Motor neuron (in vitro differentiated cells): ENCODE results near the gene PTPN5. TPM values are rescaled to one million over a fixed set of nuclear protein-coding genes. Genes with fewer than 3 reads are reported as not detected.

Experiments
- ATAC-seq, 8 experiments: fragments of 200-7000 bp; cut with Tn5 transposase; replicated peaks in 6 of 8; 2 replicates each; pipeline ENCODE4 v1.8.0; 2021; ENCODE audit warnings: mild to moderate bottlenecking in 8 of 8, moderate library complexity in 8 of 8
- H3K27ac ChIP-seq, 2 donors: fragments of 250-450 bp; sonication (Bioruptor Pico); 2 replicates each; pipeline ENCODE4 v1.9.0; 2021; ENCODE audit warnings: antibody characterized with exemption in 2 of 2, mild to moderate bottlenecking in 2 of 2, moderate library complexity in 1 of 2
- H3K4me1 ChIP-seq, 2 donors: fragments of 250-450 bp; sonication (Bioruptor Pico); replicated peaks in 1 of 2; 2 replicates each; pipeline ENCODE4 v1.6.1; 2021; ENCODE audit warnings: antibody characterized with exemption in 2 of 2, mild to moderate bottlenecking in 2 of 2, moderate library complexity in 1 of 2
- H3K4me3 ChIP-seq, 5 donors: fragments of 250-450 bp; sonication (Bioruptor Pico); 2 replicates each; pipeline ENCODE4 v1.9.0; 2021; ENCODE audit warnings: antibody characterized with exemption in 5 of 5, mild to moderate bottlenecking in 5 of 5, moderate library complexity in 4 of 5
- WGBS, 10 experiments: fragments of 450-650 bp; shearing (Covaris generic); methylation state at CpG; one replicate each; pipeline ENCODE4 v1.0.0; 2022; 5-methylcytosine and 5-hydroxymethylcytosine counted together
- in situ Hi-C, 9 experiments: fragments of 400-800 bp; cut with MboI; loops; one replicate each; pipeline ENCODE4 v1.15.0; 2021; ENCODE audit warnings: low sequenced_read_pairs in 9 of 9, low pct_unique_long_range_greater_than_20kb in 2 of 9; ENCODE audit not compliant: unreplicated experiment in 9 of 9
- total RNA-seq, 8 experiments: library from RNA; unstranded; fragments of 300-600 nt; gene quantifications; 2 replicates each; pipeline versions ENCODE4 v1.2.3 to v1.2.4, GENCODE V29; 2022

The PTPN5 gene
- total RNA-seq, 8 experiments from 2014 or later = 0.15 to 22.2 (median 6.1) TPM

DNA sequence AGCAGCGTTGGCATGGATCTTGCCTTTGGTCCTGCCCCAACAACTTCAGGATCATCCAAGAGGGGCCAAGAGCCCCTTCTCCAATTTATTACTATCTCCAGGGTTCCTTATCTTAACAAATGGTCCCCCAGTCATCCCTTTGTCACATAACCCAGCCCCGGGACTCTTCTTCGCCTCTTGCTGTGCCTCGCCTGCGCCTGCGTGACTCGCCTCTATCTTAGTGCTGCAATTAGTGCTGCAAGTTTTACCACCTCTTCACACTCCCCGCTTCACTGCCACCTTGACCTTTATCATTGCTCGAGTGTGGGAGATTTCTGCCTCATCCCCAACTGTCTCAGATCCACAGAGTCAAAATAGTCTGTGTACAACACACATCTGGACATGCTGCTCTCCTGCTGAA is 61.6 kb downstream of the PTPN5 start:
- no peak overlapping the region for H3K27ac ChIP-seq
- no peak for ATAC-seq
- H3K4me1 ChIP-seq = no peaks in the 10 kb centered on the region
- H3K4me3 ChIP-seq = no peak overlapping the region
- in situ Hi-C loops = loop anchor here in 2 of 9 experiments (25.0 kb wide), 1 partner anchor 193 kb away; the partner anchor contains the start of gene TSG101 (in 2 of the 2)
- WGBS, 10 experiments = 80 to 100% (median 91%) methylated on average over 1 to 9 of the region's 9 CpGs; no CpG with 5 or more reads in 4 of the 10 experiments

- Histone ChIP-seq H3K4me3 (no peak overlapping the region), H3K27ac (no peak overlapping the region), H3K4me1 (no peaks in the 10 kb centered on the region)
- ATAC-seq = no peak
- 79 to 86% methylated on average over 2 to 4 of the region's 16 CpGs; no CpG with 5 or more reads in 8 of the 10 experiments for WGBS, 10 experiments
- in situ Hi-C loops = loop anchor here in 2 of 9 experiments (25.0 kb wide), 1 partner anchor 192 kb away; the partner anchor contains the start of gene TSG101 (in 2 of the 2)
Observed at GRCh38 chr11:18729426-18729825, 62.2 kb downstream of the PTPN5 start.

DNA sequence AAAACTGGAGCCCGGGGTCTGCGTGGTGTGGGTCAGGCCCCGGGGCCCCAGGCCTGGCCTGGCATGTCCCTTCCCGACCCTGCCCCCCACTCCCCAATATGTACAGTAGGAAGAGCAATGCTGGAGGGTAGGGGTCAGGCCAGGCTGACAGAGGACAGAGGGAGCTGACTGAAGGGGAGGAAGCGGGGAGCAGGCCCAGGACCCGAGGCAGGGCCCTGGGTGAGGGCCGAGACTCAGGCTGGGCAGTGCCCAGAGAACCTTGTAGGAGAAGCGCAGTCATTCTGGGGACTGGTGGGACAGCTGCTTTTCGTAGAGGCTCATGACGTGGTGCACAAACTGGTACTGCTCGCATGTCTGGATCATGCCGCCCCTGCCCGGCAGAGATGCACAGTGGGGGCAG is 62.9 kb downstream of the PTPN5 start:
- H3K27ac ChIP-seq = no peak overlapping the region
- H3K4me1 ChIP-seq = no peaks in the 10 kb centered on the region
- ATAC-seq = no peak
- in situ Hi-C loops = loop anchor here in 2 of 9 experiments (25.0 kb wide), 1 partner anchor 191 kb away; the partner anchor contains the start of gene TSG101 (in 2 of the 2)
- H3K4me3 ChIP-seq = no peak overlapping the region
- WGBS, 10 experiments = 81 to 100% (median 87%) methylated on average over 3 to 10 of the region's 13 CpGs; no CpG with 5 or more reads in 6 of the 10 experiments

GRCh38 chr11:18727479-18728236 is 63.9 kb downstream of the PTPN5 start:
- 11 to 68% (median 36%) methylated on average over 2 to 9 of the region's 10 CpGs; no CpG with 5 or more reads in 4 of the 10 experiments for WGBS, 10 experiments
- Histone ChIP-seq H3K4me3 (no peak overlapping the region), H3K27ac (no peak overlapping the region), H3K4me1 (no peaks in the 10 kb centered on the region)
- in situ Hi-C loops = loop anchor here in 2 of 9 experiments (25.0 kb wide), 1 partner anchor 190 kb away; the partner anchor contains the start of gene TSG101 (in 2 of the 2)
- ATAC-seq = peak in 5 of 8 experiments; percentile 44 to 83 (median 74)

GRCh38 chr11:18726040-18726439 is 65.6 kb downstream of the PTPN5 start, which contains the start of gene IGSF22:
TSS of gene IGSF22 (minus strand) at chr11:18726188. CDS start at chr11:18724236, 1,952 bp downstream.
- no peak for ATAC-seq
- WGBS, 10 experiments = 14 to 73% (median 52%) methylated on average over 2 of the region's 7 CpGs; no CpG with 5 or more reads in 7 of the 10 experiments
- in situ Hi-C loops = loop anchor here in 2 of 9 experiments (25.0 kb wide), 1 partner anchor 189 kb away; the partner anchor contains the start of gene TSG101 (in 2 of the 2)
- Histone ChIP-seq H3K4me1 (no peaks in the 10 kb centered on the region), H3K27ac (no peak within 1 kb of the TSS), H3K4me3 (no peak within 1 kb of the TSS)

DNA sequence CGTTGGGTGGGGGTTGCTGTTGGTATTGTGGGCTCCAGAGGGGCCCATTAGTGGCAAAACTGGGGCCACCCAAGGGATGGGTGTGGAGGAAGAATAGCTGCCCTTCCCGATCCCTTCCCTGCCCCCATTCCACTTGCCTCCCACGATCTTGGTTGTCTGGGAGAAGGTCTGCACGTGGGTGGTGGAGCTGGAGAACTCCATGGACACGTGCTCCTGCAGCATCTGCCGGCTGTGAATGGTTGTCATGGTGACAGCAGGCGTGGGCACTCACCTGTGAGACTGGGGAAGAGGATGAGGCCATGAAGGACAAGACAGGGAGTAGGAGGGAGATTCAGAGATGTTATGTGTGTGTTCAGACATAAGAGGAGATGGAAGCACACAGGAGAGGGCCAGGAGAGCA is 67.6 kb downstream of the PTPN5 start:
- H3K4me1 ChIP-seq = no peaks in the 10 kb centered on the region
- H3K27ac ChIP-seq = no peak overlapping the region
- H3K4me3 ChIP-seq = no peak overlapping the region
- ATAC-seq = no peak
- 0 to 50% (median 33%) methylated on average over 1 to 4 of the region's 7 CpGs; no CpG with 5 or more reads in 4 of the 10 experiments for WGBS, 10 experiments
- in situ Hi-C loops = no loop called here

DNA sequence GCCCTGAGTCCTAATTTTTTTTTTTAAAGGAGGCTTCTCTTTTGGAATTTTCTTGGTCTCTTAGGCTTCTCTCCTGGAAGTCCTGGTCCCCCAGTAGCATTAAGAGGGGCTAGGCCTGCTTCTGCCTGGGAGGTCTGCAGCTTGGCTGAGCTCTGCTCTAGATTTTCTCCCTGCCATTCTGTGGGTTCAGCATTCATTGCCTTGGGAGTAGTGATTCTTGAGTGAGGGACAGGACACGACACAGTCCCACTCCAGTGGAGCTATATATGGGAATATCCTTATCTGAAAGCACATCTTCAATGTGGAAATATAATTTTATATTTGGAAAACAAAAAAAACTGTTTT is 69.3 kb downstream of the PTPN5 start:
- peak overlapping the region in 2 of 5 donors; percentile 40 to 46 for H3K4me3 ChIP-seq
- no peak overlapping the region for H3K27ac ChIP-seq

GRCh38 chr11:18721561-18722292 is 69.9 kb downstream of the PTPN5 start:
- H3K27ac ChIP-seq = peak overlapping the region in 1 of 2 donors; percentile 1
- ATAC-seq = peak; percentile 48 to 84 (median 77)
- H3K4me1 ChIP-seq = no peaks in the 10 kb centered on the region
- peak overlapping the region; percentile 26 to 46 (median 40) for H3K4me3 ChIP-seq
- in situ Hi-C loops = no loop called here
- 0 to 13% (median 7%) methylated on average over 1 to 22 of the region's 36 CpGs; no CpG with 5 or more reads in 5 of the 10 experiments for WGBS, 10 experiments

More for the DNA sequence above, 69.3 kb downstream of the PTPN5 start:
- no peaks in the 10 kb centered on the region for H3K4me1 ChIP-seq
- in situ Hi-C loops = no loop called here
- ATAC-seq = no peak
- 0 to 38% (median 31%) methylated on average over 1 of the region's 1 CpG; no CpG with 5 or more reads in 6 of the 10 experiments for WGBS, 10 experiments

DNA sequence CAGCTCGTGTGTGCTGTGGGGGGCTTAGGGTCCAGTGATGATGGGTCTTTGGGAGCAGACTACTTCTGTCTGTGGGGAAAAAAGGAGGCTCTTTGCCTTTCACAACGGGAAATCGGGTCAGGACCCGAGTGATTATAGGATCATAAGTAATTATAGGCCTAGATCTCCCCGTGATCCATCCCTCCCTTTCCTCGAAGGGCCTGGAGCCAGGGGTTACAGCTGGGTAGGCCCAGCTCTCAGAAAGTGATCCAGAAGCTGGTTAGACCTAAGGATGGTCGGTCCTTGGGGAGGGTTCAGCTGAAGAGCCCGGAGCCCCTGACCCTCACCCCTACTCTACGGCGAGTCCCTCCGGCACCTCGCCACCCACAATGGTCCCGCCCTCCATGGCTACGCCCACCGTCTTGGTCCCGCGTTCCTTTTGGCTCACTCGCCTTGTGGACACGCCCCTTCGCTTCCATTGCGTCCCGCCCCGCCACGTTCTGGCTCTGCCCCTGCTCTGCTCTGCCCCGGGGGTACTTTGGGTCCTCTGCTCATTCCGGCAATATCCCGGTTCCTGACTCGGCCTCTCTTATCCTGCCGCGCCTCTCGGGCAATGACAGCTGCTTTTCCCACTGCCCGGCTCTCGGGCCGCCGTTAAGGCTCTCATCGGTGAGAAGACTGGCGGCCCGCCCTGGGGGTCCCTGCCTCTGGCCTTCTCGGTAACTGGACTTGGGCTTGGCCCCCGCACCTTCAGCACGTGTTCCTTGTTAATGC is 70.6 kb downstream of the PTPN5 start:
- Histone ChIP-seq H3K4me3 (peak overlapping the region; percentile 26 to 46 (median 40)), H3K27ac (peak overlapping the region in 1 of 2 donors; percentile 1), H3K4me1 (no peaks in the 10 kb centered on the region)
- in situ Hi-C loops = no loop called here
- ATAC-seq = peak; percentile 85 to 93 (median 91)
- WGBS, 10 experiments = 0 to 40% (median 5%) methylated on average over 1 to 21 of the region's 41 CpGs; no CpG with 5 or more reads in 5 of the 10 experiments

DNA sequence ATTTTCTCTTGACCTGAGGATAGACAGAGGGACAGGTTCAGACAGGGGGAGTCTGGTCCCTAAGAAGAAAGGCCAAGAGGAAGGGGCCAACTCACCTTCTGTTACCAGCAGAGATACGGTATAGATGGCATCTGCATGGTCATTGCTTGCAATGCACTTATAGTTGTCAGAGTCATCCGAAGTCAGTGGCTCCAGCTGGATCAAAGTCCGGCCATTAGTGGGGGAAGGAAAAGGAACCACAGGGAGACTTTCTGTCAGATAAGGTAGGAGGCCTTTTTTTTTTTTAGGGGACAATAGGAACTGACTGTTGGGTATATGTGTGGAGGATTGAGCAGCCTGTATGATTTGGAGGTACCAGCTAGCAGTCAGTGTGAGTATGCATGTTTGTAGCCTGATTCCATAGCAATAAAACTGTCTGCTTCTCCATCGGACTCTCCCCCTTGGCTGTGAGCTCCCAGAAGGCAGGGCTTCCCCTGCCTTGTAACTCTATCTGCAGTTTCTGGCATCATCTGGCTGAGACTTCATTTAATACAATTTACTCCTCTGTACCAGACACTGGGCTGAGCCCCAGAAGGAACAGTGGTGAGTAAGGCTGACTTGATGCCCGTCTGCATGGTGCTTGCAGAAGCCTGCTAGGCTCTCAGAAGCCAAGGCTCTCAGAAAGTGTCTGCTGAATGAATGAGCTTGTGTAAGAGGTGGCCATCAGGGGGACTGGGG is 71.3 kb downstream of the PTPN5 start:
- 67 to 90% (median 79%) methylated on average over 1 to 3 of the region's 5 CpGs; no CpG with 5 or more reads in 3 of the 10 experiments for WGBS, 10 experiments
- peak in 3 of 8 experiments; percentile 1 to 14 (median 6) for ATAC-seq
- Histone ChIP-seq H3K27ac (no peak overlapping the region), H3K4me1 (no peaks in the 10 kb centered on the region), H3K4me3 (peak overlapping the region in 1 of 5 donors; percentile 40)
- in situ Hi-C loops = no loop called here

- in situ Hi-C loops = no loop called here
- H3K27ac ChIP-seq = no peak overlapping the region
Observed at GRCh38 chr11:18715476-18715875, 76.1 kb downstream of the PTPN5 start.

DNA sequence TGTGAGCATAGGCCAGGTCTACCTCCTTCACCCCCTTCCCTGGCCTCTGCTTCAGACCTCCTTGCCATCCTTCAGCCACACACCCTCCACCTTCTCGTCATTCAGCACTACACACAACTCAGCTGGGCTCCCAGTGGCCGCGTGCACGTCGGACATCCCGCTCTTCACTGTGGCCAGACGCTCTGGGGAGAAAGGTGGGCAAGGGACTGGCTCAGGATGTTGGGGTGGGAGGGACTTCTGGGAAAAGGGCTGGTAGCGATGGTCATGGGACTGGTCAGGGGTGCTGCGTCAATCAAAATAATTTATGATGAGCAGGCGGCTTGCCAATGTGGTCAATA is 77.2 kb downstream of the PTPN5 start:
- ATAC-seq = no peak
- Histone ChIP-seq H3K4me1 (no peaks in the 10 kb centered on the region), H3K27ac (no peak overlapping the region), H3K4me3 (no peak overlapping the region)
- in situ Hi-C loops = no loop called here
- WGBS, 10 experiments = 32 to 70% methylated on average over 2 to 3 of the region's 10 CpGs; no CpG with 5 or more reads in 8 of the 10 experiments

More at GRCh38 chr11:18715476-18715875, 76.1 kb downstream of the PTPN5 start:
- ATAC-seq = no peak
- H3K4me1 ChIP-seq = no peaks in the 10 kb centered on the region
- H3K4me3 ChIP-seq = no peak overlapping the region
- WGBS, 10 experiments = 20 to 86% (median 58%) methylated on average over 1 to 6 of the region's 7 CpGs; no CpG with 5 or more reads in 3 of the 10 experiments
